ENCODE measurements around the gene SEC23A. TPM values are rescaled to one million over a fixed set of nuclear protein-coding genes. Genes with fewer than 3 reads are reported as not detected.
"Not testable (repeated sequence)": the region's sequence is repeated elsewhere in the genome, so short reads cannot be mapped to it uniquely, and the experiment has no call there.

SEC23A gene
- total RNA-seq, 2 donors from 2014 or later = 85.1 to 104 TPM

DNA sequence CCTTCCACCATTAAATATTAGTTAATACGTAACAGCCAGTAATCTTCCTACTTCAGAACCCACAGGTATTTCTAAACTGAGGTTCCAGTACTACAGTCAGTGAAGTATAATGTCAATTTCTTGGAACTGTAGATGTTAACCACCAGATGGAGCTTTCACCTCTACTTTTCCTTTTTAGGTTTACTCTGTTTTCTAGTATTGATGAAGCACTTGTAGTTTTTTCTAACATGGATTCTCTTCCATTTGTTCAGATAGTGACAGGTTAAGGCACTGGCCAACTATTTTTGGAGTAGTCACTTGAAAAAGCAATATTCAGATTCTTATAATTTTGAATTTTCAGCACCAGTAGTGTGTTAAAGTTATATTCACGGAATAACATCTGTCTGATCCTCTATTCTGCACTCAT lies 4.6 kb upstream of the SEC23A start:
- DNase-seq (ENCODE audit: low spot score) = no peak
- H3K36me3 ChIP-seq = no peaks in the 10 kb centered on the region

DNA sequence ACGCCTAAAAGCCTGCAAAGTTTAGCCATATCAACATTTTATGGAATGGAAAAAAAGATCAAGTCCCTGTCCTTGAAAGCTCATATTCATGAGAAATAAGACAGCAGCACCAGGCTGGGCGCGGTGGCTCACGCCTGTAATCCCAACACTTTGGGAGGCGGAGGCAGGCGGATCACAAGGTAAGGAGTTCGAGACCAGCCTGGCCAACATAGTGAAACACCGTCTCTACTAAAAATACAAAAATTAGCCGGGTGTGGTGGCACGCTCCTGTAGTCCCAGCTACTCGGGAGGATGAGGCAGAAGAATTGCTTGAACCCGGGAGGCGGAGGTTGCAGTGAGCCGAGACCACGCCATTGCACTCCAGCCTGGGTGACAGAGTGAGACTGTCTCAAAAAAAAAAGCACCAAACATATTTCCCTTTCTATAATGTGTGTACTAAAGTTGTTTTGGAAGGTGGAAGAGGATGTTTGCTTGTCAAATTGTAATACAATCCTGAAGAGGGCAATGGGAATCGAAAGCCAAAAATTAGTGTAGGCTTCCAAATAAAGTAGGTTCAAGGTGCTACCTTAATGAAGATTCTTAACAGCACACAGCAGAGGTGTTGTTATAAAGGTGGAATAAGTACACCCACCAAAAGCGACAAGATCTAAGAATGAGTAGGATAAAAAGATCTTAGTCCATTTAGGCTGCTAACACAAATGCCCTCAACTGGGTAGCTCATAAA lies 1.2 kb upstream of the SEC23A start:
- peaks cover 0 to 31% of the 10 kb centered on the region in 2 donors for H3K4me1 ChIP-seq

More for the DNA sequence above, 4.6 kb upstream of the SEC23A start:
- Histone ChIP-seq H3K4me3 (no peak overlapping the region), H3K27ac (no peak overlapping the region), H3K4me1 (peaks cover 0 to 14% of the 10 kb centered on the region in 2 donors), H3K9me3 (no peaks in the 10 kb centered on the region), H3K27me3 (no peaks in the 10 kb centered on the region)
- TF ChIP-seq, protein P1, sequence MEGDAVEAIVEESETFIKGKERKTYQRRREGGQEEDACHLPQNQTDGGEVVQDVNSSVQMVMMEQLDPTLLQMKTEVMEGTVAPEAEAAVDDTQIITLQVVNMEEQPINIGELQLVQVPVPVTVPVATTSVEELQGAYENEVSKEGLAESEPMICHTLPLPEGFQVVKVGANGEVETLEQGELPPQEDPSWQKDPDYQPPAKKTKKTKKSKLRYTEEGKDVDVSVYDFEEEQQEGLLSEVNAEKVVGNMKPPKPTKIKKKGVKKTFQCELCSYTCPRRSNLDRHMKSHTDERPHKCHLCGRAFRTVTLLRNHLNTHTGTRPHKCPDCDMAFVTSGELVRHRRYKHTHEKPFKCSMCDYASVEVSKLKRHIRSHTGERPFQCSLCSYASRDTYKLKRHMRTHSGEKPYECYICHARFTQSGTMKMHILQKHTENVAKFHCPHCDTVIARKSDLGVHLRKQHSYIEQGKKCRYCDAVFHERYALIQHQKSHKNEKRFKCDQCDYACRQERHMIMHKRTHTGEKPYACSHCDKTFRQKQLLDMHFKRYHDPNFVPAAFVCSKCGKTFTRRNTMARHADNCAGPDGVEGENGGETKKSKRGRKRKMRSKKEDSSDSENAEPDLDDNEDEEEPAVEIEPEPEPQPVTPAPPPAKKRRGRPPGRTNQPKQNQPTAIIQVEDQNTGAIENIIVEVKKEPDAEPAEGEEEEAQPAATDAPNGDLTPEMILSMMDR (IDR thresholded peaks at IDR 0.05) = peak in 1 of 2 donors; percentile 46

DNA sequence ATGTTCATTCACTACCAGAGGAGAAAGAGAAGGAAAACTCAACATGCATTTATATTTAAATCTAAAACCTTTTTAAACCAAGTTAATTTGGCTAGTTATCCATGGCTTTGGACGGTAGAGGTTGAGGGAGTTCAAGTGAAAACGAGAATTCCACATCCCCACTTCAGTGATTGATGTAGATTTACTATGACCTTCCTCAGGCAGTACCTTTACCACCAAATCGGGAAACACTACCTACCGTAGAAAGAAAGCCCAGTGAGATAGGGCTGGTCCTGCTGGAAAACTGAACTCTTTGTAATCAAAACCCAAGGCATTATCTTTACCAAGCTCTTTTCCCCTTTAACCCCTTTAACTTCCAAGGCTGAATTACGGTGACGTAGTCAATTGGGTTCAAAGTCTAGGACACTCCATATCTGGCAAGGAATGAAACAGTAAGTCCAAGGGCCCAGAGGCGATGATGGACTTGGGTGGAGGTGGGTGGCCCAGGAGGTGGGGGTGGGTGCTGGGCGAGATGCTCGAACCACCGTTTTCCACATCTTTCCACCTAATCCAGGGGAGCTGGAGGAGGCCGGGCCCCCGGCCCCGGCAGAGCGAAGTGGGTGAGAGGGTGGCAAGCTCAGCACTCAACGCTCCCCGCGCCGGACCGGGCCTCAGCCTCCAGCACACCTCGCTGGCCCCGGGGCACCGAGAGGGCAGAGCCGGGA lies 618 bp downstream of the SEC23A start:
- H3K4me3 ChIP-seq = peak overlapping the region; percentile 71 to 95
- H3K27ac ChIP-seq = peak overlapping the region; percentile 97 to 98
- H3K36me3 ChIP-seq = no peaks in the 10 kb centered on the region
- H3K27me3 ChIP-seq = no peaks in the 10 kb centered on the region
- TF ChIP-seq, protein P1 (IDR thresholded peaks at IDR 0.05) = no peak
- no peak for DNase-seq (ENCODE audit: low spot score)
- no peaks in the 10 kb centered on the region for H3K9me3 ChIP-seq
- H3K4me1 ChIP-seq = peaks cover 0 to 43% of the 10 kb centered on the region in 2 donors

More for the DNA sequence above, 1.2 kb upstream of the SEC23A start:
- Histone ChIP-seq H3K4me3 (peak overlapping the region; percentile 71 to 95), H3K27ac (peak overlapping the region; percentile 97 to 98)
- H3K9me3 ChIP-seq; H3K36me3 ChIP-seq; DNase-seq (ENCODE audit: low spot score); H3K27me3 ChIP-seq: not testable (repeated sequence)

DNA sequence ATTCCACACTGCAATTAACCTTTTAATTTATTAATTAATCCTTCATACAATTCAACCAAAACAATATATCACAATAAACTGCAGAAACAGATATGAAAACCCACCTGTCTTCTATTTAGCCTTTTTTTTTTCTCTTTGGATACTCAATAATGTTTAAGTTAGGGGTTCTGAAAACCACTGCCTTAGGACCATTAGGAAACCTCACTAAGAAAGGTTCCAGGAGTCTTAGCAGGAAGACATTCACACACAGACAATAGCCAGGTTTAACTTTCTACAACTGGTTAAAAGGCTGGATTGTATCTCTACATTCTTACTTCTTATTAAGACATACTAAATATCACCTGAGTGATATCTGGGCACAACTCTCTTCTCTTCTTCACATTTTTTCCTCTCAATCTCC lies 3.3 kb downstream of the SEC23A start:
- TF ChIP-seq, protein P1 (IDR thresholded peaks at IDR 0.05) = no peak
- peaks cover 15% of the 10 kb centered on the region for H3K36me3 ChIP-seq
- H3K4me3 ChIP-seq = no peak overlapping the region
- H3K27ac ChIP-seq = no peak overlapping the region
- no peaks in the 10 kb centered on the region for H3K27me3 ChIP-seq
- no peak for DNase-seq (ENCODE audit: low spot score)
- H3K9me3 ChIP-seq = no peaks in the 10 kb centered on the region
- H3K4me1 ChIP-seq = peaks cover 0 to 47% of the 10 kb centered on the region in 2 donors

DNA sequence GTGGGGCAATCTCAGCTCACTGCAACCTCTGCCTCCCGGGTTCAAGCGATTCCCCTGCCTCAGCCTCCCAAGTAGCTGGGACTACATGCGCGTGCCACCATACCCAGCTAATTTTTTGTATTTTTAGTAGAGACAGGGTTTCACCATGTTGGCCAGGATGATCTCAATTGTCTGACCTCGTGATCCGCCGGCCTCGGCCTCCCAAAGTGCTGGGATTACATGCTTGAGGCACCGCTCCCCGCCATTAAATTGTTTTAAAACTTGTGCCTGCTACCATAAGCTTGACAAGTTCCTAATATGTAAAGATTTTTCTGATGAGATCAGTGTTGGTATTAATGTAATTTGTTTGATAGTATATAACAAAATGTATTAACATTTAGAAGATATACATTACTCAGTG lies 3.8 kb downstream of the SEC23A start:
- H3K4me1 ChIP-seq = peaks cover 0 to 41% of the 10 kb centered on the region in 2 donors
- H3K27me3 ChIP-seq; DNase-seq (ENCODE audit: low spot score): not testable (repeated sequence)

DNA sequence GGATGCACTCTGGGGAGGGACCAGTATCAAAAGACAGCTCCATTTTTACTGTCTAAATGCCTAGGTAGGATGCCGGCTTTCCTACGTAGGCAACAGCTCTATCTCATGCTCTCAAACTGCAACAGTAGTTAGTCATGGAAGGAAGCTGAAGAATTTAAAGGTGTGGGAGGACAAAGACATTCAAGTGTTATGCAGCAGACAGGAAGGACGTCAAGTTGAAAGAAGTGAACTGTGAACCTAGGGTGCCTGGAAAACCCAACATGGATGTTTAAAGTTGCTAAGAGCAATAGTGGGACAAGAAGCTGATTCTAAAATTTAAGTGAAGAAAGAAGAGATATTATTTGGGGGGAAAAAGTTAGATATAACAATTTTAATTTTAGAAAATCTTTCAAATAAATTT lies 5.9 kb downstream of the SEC23A start:
- H3K27ac ChIP-seq = no peak overlapping the region

More for the DNA sequence above, 3.8 kb downstream of the SEC23A start:
- peaks cover 19% of the 10 kb centered on the region for H3K36me3 ChIP-seq
- not testable (repeated sequence) for H3K27ac ChIP-seq, H3K9me3 ChIP-seq, H3K4me3 ChIP-seq

More for the DNA sequence above, 5.9 kb downstream of the SEC23A start:
- no peak for DNase-seq (ENCODE audit: low spot score)
- TF ChIP-seq, protein P1 (IDR thresholded peaks at IDR 0.05) = no peak
- H3K27me3 ChIP-seq = no peaks in the 10 kb centered on the region
- H3K4me1 ChIP-seq = peaks cover 0 to 34% of the 10 kb centered on the region in 2 donors
- H3K4me3 ChIP-seq = no peak overlapping the region
- H3K36me3 ChIP-seq = peaks cover 36% of the 10 kb centered on the region
- no peaks in the 10 kb centered on the region for H3K9me3 ChIP-seq

All from right atrium auricular region (tissue), 2 donors.